ENCODE results near the gene CEND1. TPM values are rescaled to one million over a fixed set of nuclear protein-coding genes. Genes with fewer than 3 reads are reported as not detected.

Gene CEND1
- total and polyA plus RNA-seq, 2 experiments from 2014 or later, result 1.6 to 8.2 TPM

GRCh38 chr11:794013-794765 lies 4.3 kb upstream of the CEND1 start:
- no peak overlapping the region for H3K27ac ChIP-seq

GRCh38 chr11:793556-793955 lies 3.7 kb upstream of the CEND1 start:
- Histone ChIP-seq H3K27me3 (no peaks in the 10 kb centered on the region), H3K4me3 (no peak overlapping the region), H3K27ac (no peak overlapping the region), H3K4me1 (ENCODE audit: low read depth) (peaks cover 21% of the 10 kb centered on the region), H3K36me3 (no peaks in the 10 kb centered on the region), H3K9me3 (ENCODE audit: low read depth) (no peaks in the 10 kb centered on the region)
- DNase-seq (ENCODE audit: low read depth in 1 of 2, low spot score in 1 of 2), result no peak
- no peak for TF ChIP-seq CTCF (IDR thresholded peaks at IDR 0.05; ENCODE audit: low read depth, low read length)

More at GRCh38 chr11:794013-794765, 4.3 kb upstream of the CEND1 start:
- Histone ChIP-seq H3K4me1 (ENCODE audit: low read depth) (peaks cover 20% of the 10 kb centered on the region), H3K27me3 (no peaks in the 10 kb centered on the region), H3K9me3 (ENCODE audit: low read depth) (no peaks in the 10 kb centered on the region), H3K4me3 (no peak overlapping the region), H3K36me3 (no peaks in the 10 kb centered on the region)
- no peak for TF ChIP-seq CTCF (IDR thresholded peaks at IDR 0.05; ENCODE audit: low read depth, low read length)
- DNase-seq (ENCODE audit: low read depth in 1 of 2, low spot score in 1 of 2), result no peak

GRCh38 chr11:792873-793272 lies 3.0 kb upstream of the CEND1 start:
- H3K27ac ChIP-seq, result no peak overlapping the region
- no peaks in the 10 kb centered on the region for H3K9me3 ChIP-seq (ENCODE audit: low read depth)
- H3K4me3 ChIP-seq, result no peak overlapping the region
- no peaks in the 10 kb centered on the region for H3K27me3 ChIP-seq
- no peaks in the 10 kb centered on the region for H3K36me3 ChIP-seq
- no peak for DNase-seq (ENCODE audit: low read depth in 1 of 2, low spot score in 1 of 2)
- peaks cover 21% of the 10 kb centered on the region for H3K4me1 ChIP-seq (ENCODE audit: low read depth)
- TF ChIP-seq CTCF (IDR thresholded peaks at IDR 0.05; ENCODE audit: low read depth, low read length), result no peak

GRCh38 chr11:792535-792821 lies 2.6 kb upstream of the CEND1 start:
- no peak for TF ChIP-seq CTCF (IDR thresholded peaks at IDR 0.05; ENCODE audit: low read depth, low read length)
- H3K4me1 ChIP-seq (ENCODE audit: low read depth), result peaks cover 21% of the 10 kb centered on the region

GRCh38 chr11:791658-792534 lies 2.0 kb upstream of the CEND1 start:
- no peak for TF ChIP-seq CTCF (IDR thresholded peaks at IDR 0.05; ENCODE audit: low read depth, low read length)
- H3K27ac ChIP-seq, result no peak overlapping the region
- no peaks in the 10 kb centered on the region for H3K9me3 ChIP-seq (ENCODE audit: low read depth)
- H3K4me1 ChIP-seq (ENCODE audit: low read depth), result peaks cover 20% of the 10 kb centered on the region
- no peak overlapping the region for H3K4me3 ChIP-seq
- no peaks in the 10 kb centered on the region for H3K36me3 ChIP-seq
- DNase-seq (ENCODE audit: low read depth in 1 of 2, low spot score in 1 of 2), result no peak
- no peaks in the 10 kb centered on the region for H3K27me3 ChIP-seq

More at GRCh38 chr11:792535-792821, 2.6 kb upstream of the CEND1 start:
- no peaks in the 10 kb centered on the region for H3K36me3 ChIP-seq
- DNase-seq (ENCODE audit: low read depth in 1 of 2, low spot score in 1 of 2), result no peak
- no peaks in the 10 kb centered on the region for H3K27me3 ChIP-seq
- no peaks in the 10 kb centered on the region for H3K9me3 ChIP-seq (ENCODE audit: low read depth)
- no peak overlapping the region for H3K27ac ChIP-seq
- H3K4me3 ChIP-seq, result no peak overlapping the region
